ENCODE data around the gene SMYD2.
A peak's percentile ranks its signal among the peaks of the same experiment; 100 is the strongest.

SMYD2 gene

GRCh38 chr1:214305164-214305751 lies 24.3 kb downstream of the SMYD2 start:
- no peak overlapping the region for H3K27ac Mint-ChIP-seq

GRCh38 chr1:214306269-214306668 lies 25.3 kb downstream of the SMYD2 start:
- H3K27me3 Mint-ChIP-seq = no peaks in the 10 kb centered on the region
- no peaks in the 10 kb centered on the region for H3K9me3 Mint-ChIP-seq (ENCODE audit: low read depth)
- H3K4me1 Mint-ChIP-seq (ENCODE audit: low read depth) = peaks cover 57% of the 10 kb centered on the region
- H3K27ac Mint-ChIP-seq = no peak overlapping the region
- peaks cover 2% of the 10 kb centered on the region for H3K36me3 Mint-ChIP-seq
- no peak overlapping the region for H3K4me3 Mint-ChIP-seq

More at GRCh38 chr1:214305164-214305751, 24.3 kb downstream of the SMYD2 start:
- Mint-ChIP-seq H3K4me3 (no peak overlapping the region), H3K27me3 (no peaks in the 10 kb centered on the region), H3K36me3 (peaks cover 4% of the 10 kb centered on the region), H3K9me3 (ENCODE audit: low read depth) (no peaks in the 10 kb centered on the region), H3K4me1 (ENCODE audit: low read depth) (peaks cover 54% of the 10 kb centered on the region)

GRCh38 chr1:214310010-214310409 lies 29.1 kb downstream of the SMYD2 start:
- Mint-ChIP-seq H3K4me3 (peak overlapping the region; percentile 14), H3K27me3 (no peaks in the 10 kb centered on the region), H3K36me3 (peaks cover 6% of the 10 kb centered on the region), H3K9me3 (ENCODE audit: low read depth) (no peaks in the 10 kb centered on the region), H3K27ac (no peak overlapping the region), H3K4me1 (ENCODE audit: low read depth) (peaks cover 43% of the 10 kb centered on the region)

- Mint-ChIP-seq H3K36me3 (peaks cover 8% of the 10 kb centered on the region), H3K4me3 (peak overlapping the region; percentile 62), H3K27ac (no peak overlapping the region), H3K9me3 (ENCODE audit: low read depth) (no peaks in the 10 kb centered on the region), H3K4me1 (ENCODE audit: low read depth) (peaks cover 42% of the 10 kb centered on the region), H3K27me3 (no peaks in the 10 kb centered on the region)
Observed at GRCh38 chr1:214310777-214311690, 30.1 kb downstream of the SMYD2 start.

- Mint-ChIP-seq H3K27me3 (no peaks in the 10 kb centered on the region), H3K36me3 (peaks cover 8% of the 10 kb centered on the region), H3K4me1 (ENCODE audit: low read depth) (peaks cover 39% of the 10 kb centered on the region), H3K4me3 (peak overlapping the region; percentile 18), H3K27ac (no peak overlapping the region), H3K9me3 (ENCODE audit: low read depth) (no peaks in the 10 kb centered on the region)
Observed at GRCh38 chr1:214312530-214313051, 31.6 kb downstream of the SMYD2 start.

GRCh38 chr1:214314178-214314843 lies 33.4 kb downstream of the SMYD2 start:
- H3K4me1 Mint-ChIP-seq (ENCODE audit: low read depth) = peaks cover 25% of the 10 kb centered on the region
- peaks cover 6% of the 10 kb centered on the region for H3K36me3 Mint-ChIP-seq
- H3K4me3 Mint-ChIP-seq = no peak overlapping the region
- H3K9me3 Mint-ChIP-seq (ENCODE audit: low read depth) = no peaks in the 10 kb centered on the region
- H3K27me3 Mint-ChIP-seq = no peaks in the 10 kb centered on the region
- H3K27ac Mint-ChIP-seq = no peak overlapping the region

- Mint-ChIP-seq H3K4me3 (no peak overlapping the region), H3K9me3 (ENCODE audit: low read depth) (no peaks in the 10 kb centered on the region), H3K27ac (no peak overlapping the region), H3K4me1 (ENCODE audit: low read depth) (peaks cover 7% of the 10 kb centered on the region), H3K27me3 (no peaks in the 10 kb centered on the region), H3K36me3 (peaks cover 6% of the 10 kb centered on the region)
Observed at GRCh38 chr1:214316593-214316992, 35.6 kb downstream of the SMYD2 start.

- Mint-ChIP-seq H3K36me3 (peaks cover 6% of the 10 kb centered on the region), H3K27ac (no peak overlapping the region), H3K4me3 (no peak overlapping the region), H3K27me3 (no peaks in the 10 kb centered on the region), H3K4me1 (ENCODE audit: low read depth) (peaks cover 3% of the 10 kb centered on the region), H3K9me3 (ENCODE audit: low read depth) (no peaks in the 10 kb centered on the region)
Observed at GRCh38 chr1:214317300-214317699, 36.3 kb downstream of the SMYD2 start.

- Mint-ChIP-seq H3K27me3 (no peaks in the 10 kb centered on the region), H3K9me3 (ENCODE audit: low read depth) (no peaks in the 10 kb centered on the region), H3K36me3 (peaks cover 6% of the 10 kb centered on the region), H3K4me3 (no peak overlapping the region), H3K27ac (no peak overlapping the region), H3K4me1 (ENCODE audit: low read depth) (peaks cover 3% of the 10 kb centered on the region)
Observed at GRCh38 chr1:214317734-214318133, 36.8 kb downstream of the SMYD2 start.

GRCh38 chr1:214318356-214318755 lies 37.4 kb downstream of the SMYD2 start:
- Mint-ChIP-seq H3K27ac (peak overlapping the region; percentile 23), H3K9me3 (ENCODE audit: low read depth) (no peaks in the 10 kb centered on the region), H3K27me3 (no peaks in the 10 kb centered on the region), H3K36me3 (peaks cover 6% of the 10 kb centered on the region), H3K4me3 (no peak overlapping the region), H3K4me1 (ENCODE audit: low read depth) (peaks cover 2% of the 10 kb centered on the region)

- H3K4me3 Mint-ChIP-seq = no peak overlapping the region
- no peaks in the 10 kb centered on the region for H3K9me3 Mint-ChIP-seq (ENCODE audit: low read depth)
- H3K27me3 Mint-ChIP-seq = no peaks in the 10 kb centered on the region
- peaks cover 3% of the 10 kb centered on the region for H3K36me3 Mint-ChIP-seq
- no peak overlapping the region for H3K27ac Mint-ChIP-seq
- no peaks in the 10 kb centered on the region for H3K4me1 Mint-ChIP-seq (ENCODE audit: low read depth)
Observed at GRCh38 chr1:214318956-214319736, 38.2 kb downstream of the SMYD2 start.

GRCh38 chr1:214319938-214320337 lies 39.0 kb downstream of the SMYD2 start:
- Mint-ChIP-seq H3K4me1 (ENCODE audit: low read depth) (no peaks in the 10 kb centered on the region), H3K36me3 (peaks cover 3% of the 10 kb centered on the region), H3K9me3 (ENCODE audit: low read depth) (no peaks in the 10 kb centered on the region), H3K27ac (no peak overlapping the region), H3K4me3 (no peak overlapping the region), H3K27me3 (no peaks in the 10 kb centered on the region)

GRCh38 chr1:214321705-214322453 lies 40.9 kb downstream of the SMYD2 start:
- H3K36me3 Mint-ChIP-seq = peaks cover 3% of the 10 kb centered on the region
- no peaks in the 10 kb centered on the region for H3K27me3 Mint-ChIP-seq
- H3K9me3 Mint-ChIP-seq (ENCODE audit: low read depth) = no peaks in the 10 kb centered on the region
- H3K4me3 Mint-ChIP-seq = no peak overlapping the region
- H3K27ac Mint-ChIP-seq = no peak overlapping the region
- no peaks in the 10 kb centered on the region for H3K4me1 Mint-ChIP-seq (ENCODE audit: low read depth)
